HG03103 (cell line): ENCODE data around the gene ALMS1.
"Not testable (repeated sequence)": the region's sequence is repeated elsewhere in the genome, so short reads cannot be mapped to it uniquely, and the experiment has no call there.

Source experiments
- ATAC-seq: cut with Tn5 transposase; IDR thresholded peaks from one replicate; pipeline ENCODE4 v1.9.1; 2021; ENCODE audit warnings: low read depth; ENCODE audit not compliant: unreplicated experiment

ALMS1 gene

DNA sequence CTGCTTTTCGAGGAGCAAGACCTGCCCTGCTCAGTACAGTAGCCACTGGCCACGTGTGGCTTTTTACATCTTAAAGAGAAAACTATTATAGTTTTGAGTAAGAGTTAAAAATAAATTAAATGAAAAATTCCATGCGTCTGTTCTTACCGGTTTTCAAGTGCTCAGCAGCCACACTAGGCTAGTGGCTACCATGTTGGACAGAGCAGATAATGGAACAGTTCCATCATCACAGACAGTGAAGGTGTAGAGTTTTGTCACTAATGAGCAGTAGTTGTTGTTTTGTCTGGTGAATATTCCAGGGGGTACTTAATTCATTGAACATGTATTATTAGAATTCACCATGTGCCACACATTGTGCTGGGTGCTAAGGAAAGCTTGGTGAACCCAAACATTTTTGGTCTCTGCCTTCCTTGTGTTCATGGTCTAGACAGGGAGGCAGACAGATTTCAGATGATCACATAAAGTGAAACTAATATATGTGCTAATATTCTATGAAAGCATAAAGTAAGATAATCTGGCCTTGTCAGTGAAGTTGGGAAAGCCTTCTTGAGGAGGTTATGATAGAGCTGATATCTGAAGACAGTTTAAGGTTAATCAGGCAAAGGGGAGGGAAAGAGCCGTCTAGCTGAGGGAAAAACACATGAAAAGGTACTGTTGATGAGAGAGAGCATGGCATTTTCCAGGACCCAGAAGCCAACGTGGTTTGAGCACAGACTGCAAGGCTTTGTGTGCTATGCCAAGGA, 1.4 kb downstream of the ALMS1 start:
- ATAC-seq, result no peak

- ATAC-seq, result no peak
Observed at GRCh38 chr2:73402386-73403103, 16.9 kb downstream of the ALMS1 start.

DNA sequence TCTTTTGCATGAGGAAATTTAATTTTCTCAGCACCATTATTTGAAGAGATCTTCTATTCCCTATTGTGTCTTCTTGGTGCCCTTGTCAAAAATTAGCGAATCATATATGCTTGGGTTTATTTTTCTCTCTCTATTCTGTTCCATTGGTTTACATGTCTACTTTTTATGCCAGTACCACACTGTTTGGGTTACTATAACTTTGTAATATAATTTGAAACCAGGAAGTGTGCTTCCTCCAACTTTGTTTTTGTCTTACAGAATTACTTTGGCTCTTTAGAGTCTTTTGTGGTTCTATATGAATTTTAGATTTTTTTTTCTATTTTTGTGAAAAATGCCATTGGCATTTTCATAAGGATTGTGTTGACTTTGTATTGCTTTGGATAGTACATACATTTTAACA, 17.6 kb downstream of the ALMS1 start:
- no peak for ATAC-seq

GRCh38 chr2:73404409-73404808, 18.8 kb downstream of the ALMS1 start:
- ATAC-seq, result no peak

DNA sequence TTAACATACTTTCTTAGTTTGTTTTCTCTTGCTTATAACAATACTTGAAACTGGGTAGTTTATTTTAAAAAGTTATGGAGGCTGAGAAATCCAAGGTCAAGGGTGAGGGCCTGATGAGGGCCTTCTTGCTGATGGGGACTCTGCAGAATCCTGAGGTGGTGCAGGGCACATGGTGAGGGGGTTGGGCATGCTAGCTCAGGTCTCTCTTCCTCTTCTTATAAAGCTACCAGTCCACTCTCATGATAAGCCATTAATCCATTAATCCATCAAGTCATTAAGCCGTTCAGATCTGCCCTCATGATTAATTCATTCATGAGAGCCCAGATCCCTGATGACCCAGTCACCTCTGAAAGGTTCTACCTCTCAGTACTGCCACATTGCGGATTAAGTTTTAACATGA, 21.4 kb downstream of the ALMS1 start:
- no peak for ATAC-seq

DNA sequence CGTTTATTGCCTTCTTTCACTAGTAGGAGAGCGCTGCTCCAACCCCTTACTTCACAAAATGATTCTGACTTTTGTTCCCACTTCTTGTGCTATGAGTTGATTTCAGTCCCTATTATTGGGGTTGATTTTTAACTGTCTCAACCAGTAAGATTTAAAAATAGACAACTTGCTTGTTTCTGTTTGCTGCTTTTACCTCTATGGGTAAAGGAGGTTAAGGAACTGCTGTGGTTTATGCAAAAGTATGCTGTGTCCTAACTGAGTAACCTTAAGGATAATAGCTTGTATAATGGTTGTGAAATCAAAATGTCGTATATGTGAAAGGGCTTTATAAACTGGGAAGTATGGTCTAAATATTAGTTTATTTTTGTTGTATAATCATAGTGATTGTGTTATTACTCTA, 22.6 kb downstream of the ALMS1 start:
- ATAC-seq, result no peak

- no peak for ATAC-seq
Observed at GRCh38 chr2:73414696-73415095, 29.1 kb downstream of the ALMS1 start.

DNA sequence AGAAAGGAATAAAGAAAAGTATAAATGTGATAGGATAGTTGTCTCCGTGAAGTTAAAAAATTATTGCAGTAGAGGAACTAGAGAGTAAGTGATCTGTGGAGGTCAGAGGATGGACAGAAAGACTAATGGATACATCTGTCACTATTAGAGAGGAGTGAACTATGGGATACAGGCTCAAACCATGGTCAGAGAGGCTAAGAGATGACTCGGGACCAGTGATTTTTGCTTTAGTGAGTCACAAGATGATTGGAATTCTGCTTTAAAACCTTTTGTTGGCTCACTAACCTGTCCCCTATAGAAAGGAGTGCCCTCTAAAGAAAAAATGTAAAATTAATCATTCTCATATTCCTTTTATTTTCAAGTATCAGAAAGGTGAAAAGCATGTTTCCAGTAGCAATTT, 30.3 kb downstream of the ALMS1 start:
- no peak for ATAC-seq

DNA sequence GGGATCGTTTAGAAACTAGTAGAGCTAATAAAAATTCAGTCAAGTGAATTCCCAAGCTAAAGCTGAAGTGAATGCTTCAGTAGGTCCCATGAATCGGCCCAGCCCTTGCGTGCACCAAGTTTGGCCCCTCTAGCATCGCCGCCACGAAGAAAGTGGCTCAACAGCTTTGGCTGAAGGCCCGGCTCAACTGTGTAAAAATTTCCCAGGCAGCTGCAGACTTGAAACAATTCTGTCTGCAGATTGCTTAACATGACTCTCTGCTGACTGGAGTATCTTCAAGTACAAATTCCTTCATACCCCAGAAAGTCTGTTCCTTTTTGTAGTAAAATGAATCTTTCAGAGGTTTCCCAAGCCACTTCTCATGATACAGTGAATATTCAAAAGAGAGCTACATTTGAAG, 32.7 kb downstream of the ALMS1 start:
- no peak for ATAC-seq

DNA sequence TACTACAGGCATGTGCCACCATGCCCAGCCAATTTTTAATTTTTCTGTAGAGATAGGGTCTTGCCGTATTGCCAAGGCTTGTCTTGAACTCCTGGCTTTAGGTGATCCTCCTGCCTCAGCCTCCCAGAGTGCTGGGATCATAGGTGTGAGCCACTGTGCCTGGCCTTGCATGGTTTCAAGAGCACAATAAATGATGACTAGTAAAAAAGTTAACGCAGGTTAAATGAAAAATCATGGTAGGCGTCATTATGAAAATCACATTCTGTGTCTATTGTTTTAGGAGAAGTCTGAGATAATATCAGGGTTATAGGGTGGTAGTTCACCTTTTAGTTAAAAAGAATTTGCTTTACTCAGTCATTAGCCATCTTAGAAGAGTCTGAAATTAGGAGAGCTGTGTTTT, 38.3 kb downstream of the ALMS1 start:
- no peak for ATAC-seq

DNA sequence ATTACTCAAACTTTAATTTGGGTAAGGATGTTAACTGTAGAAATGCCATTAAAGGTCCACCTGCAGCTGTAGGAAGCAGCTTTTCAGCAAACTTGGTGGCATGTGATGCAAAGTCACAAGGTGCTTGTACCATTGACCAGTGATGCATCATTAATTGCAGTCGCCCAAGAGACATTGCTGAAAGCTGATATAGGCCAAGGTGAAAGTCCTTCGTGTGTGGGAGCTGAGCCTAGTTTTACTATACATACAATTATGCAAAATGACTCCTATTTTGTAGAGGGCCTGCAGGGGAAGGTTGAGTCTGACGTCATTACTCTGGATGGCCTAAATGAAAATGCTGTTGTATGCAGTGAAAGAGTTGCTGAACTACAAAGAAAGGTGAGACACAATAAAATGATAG, 40.5 kb downstream of the ALMS1 start:
- no peak for ATAC-seq

- no peak for ATAC-seq
Observed at GRCh38 chr2:73436019-73436418, 50.4 kb downstream of the ALMS1 start.

DNA sequence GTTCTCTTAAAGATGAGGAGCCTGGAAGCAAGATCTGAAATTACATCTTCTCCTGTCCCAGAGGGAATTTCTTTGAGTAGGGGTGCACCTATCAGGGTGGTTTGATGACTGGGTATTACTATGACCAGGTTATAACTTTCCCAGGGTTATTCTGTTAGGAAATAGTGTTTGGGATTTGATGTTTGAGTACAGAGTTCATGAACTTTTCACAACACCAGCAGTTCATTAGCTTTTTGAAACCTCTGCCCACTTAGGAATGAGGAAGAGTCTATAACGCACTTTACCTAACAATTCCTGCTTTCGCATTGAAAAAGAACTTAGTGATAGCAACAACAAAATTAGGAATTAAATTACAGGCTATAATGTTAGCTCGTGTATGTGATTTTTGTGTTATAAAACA, 58.6 kb downstream of the ALMS1 start:
- no peak for ATAC-seq

- ATAC-seq, result no peak
Observed at GRCh38 chr2:73448856-73449255, 63.2 kb downstream of the ALMS1 start.

DNA sequence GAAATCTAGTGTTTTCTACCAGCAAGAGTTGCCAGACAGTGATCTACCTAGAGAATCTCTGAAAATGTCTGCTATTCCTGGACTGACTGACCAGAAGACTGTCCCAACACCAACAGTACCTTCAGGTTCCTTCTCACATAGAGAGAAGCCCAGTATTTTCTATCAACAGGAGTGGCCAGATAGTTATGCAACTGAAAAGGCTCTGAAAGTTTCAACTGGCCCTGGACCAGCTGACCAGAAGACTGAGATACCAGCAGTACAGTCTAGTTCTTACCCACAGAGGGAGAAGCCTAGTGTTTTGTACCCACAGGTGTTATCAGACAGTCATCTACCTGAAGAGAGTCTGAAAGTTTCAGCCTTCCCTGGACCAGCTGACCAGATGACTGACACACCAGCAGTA, 63.8 kb downstream of the ALMS1 start:
- no peak for ATAC-seq

DNA sequence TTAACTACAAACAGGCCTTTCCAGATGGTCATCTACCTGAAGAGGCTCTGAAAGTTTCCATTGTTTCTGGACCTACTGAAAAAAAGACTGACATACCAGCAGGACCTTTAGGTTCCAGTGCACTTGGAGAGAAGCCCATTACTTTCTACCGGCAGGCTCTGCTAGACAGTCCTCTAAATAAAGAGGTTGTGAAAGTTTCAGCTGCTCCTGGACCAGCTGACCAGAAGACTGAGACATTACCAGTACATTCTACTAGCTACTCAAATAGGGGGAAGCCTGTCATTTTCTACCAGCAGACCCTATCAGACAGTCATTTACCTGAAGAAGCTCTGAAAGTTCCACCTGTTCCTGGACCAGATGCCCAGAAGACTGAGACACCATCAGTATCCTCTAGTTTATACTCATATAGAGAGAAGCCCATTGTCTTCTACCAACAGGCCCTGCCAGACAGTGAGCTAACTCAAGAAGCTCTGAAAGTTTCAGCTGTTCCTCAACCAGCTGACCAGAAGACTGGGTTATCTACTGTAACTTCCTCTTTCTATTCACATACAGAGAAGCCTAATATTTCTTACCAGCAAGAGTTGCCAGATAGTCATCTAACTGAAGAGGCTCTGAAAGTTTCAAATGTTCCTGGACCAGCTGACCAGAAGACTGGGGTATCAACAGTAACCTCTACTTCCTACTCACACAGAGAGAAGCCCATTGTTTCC, 65.8 kb downstream of the ALMS1 start:
- ATAC-seq, result peak; percentile 94

GRCh38 chr2:73457982-73458381, 72.3 kb downstream of the ALMS1 start:
- ATAC-seq, result no peak

DNA sequence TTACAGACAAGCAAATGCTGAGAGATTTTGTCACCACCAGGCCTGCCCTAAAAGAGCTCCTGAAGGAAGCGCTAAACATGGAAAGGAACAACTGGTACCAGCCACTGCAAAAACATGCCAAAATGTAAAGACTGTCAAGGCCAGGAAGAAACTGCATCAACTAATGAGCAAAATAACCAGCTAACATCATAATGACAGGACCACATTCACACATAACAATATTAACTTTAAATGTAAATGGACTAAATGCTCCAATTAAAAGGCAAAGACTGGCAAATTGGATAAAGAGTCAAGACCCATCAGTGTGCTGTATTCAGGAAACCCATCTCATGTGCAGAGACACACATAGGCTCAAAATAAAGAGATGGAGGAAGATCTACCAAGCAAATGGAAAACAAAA, 76.8 kb downstream of the ALMS1 start:
- ATAC-seq, result not testable (repeated sequence)

DNA sequence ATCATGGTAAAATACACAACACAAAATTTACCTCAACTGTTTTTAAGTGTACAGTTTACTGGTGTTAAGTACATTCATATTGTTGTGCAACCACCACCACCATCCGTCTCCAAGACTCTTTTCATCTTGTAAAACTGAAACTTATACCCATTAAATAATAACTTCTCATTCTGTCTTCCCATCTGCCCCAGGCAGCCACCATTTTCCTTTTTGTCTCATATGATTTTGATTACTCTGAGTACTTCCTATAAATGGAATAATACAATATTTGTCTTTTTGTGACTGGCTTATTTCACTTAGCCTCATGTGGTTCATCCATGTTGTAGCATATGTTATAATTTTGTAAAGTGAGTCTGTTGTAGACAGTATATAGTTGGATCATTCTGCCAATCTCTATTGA, 82.7 kb downstream of the ALMS1 start:
- ATAC-seq, result no peak

DNA sequence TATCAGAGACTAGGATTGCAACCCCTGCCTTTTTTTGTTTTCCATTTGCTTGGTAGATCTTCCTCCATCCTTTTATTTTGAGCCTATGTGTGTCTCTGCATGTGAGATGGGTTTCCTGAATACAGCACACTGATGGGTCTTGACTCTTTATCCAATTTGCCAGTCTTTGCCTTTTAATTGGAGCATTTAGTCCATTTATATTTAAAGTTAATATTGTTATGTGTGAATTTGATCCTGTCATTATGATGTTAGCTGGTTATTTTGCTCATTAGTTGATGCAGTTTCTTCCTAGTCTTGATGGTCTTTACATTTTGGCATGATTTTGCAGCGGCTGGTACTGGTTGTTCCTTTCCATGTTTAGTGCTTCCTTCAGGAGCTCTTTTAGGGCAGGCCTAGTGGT, 98.2 kb downstream of the ALMS1 start:
- not testable (repeated sequence) for ATAC-seq

DNA sequence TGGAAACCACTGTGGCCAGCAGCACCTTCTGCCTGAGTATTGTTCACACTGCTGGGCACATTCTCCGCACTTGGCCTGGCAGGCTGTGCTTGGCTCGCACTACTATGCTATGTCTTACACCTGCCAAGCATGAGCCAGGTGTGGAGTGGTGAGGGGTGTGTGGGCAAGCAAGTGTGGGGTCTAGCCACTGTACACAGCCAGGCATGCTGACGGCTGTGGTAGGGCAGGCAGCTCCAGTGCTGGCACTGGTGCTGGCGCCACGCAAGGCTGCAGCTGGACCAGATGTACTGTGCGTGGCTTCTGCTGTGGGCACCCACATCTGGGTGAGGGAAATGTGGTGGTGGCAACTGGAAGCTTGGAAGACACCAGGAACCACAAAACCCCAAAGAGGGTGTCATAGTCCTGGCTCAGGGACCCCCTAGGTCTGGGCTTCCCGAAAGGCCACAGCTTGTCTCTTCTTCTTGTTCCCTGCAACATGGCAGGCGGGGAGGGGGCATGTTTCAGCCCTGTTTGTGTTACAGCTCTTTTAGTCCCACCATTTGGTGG, 101.5 kb downstream of the ALMS1 start:
- no peak for ATAC-seq
